Measurements from ENCODE around the gene IFI44.

DNA sequence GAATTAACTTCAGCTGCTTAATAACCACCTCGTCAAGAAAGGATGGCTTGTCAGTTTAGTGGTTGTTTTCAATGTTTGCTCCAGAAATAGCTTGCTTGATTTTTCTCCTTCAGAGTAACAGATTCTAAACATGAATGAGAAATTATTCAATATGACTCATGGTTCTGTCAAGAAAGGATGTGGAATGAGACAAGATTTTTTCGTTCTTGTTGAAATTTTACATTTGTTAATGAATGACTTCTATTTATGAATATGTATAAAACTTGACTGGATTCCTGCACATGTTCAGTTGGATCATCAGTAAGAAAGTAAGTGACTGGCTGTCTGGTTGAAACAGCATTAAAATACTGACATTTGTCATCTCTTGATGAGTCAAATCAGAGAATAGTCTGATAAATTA lies 38.3 kb downstream of the IFI44 start:
- TF ChIP-seq, protein P1, sequence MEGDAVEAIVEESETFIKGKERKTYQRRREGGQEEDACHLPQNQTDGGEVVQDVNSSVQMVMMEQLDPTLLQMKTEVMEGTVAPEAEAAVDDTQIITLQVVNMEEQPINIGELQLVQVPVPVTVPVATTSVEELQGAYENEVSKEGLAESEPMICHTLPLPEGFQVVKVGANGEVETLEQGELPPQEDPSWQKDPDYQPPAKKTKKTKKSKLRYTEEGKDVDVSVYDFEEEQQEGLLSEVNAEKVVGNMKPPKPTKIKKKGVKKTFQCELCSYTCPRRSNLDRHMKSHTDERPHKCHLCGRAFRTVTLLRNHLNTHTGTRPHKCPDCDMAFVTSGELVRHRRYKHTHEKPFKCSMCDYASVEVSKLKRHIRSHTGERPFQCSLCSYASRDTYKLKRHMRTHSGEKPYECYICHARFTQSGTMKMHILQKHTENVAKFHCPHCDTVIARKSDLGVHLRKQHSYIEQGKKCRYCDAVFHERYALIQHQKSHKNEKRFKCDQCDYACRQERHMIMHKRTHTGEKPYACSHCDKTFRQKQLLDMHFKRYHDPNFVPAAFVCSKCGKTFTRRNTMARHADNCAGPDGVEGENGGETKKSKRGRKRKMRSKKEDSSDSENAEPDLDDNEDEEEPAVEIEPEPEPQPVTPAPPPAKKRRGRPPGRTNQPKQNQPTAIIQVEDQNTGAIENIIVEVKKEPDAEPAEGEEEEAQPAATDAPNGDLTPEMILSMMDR (IDR thresholded peaks at IDR 0.05 in 4 of 5, conservative IDR thresholded peaks at IDR 0.05 in 1 of 5), result no peak
- no peak for TF ChIP-seq POLR2A (IDR thresholded peaks at IDR 0.05)

Measured in gastrocnemius medialis (tissue), 4 donors.